ENCODE results near the gene MORN5. TPM values are rescaled to one million over a fixed set of nuclear protein-coding genes. Genes with fewer than 3 reads are reported as not detected.
A peak's percentile ranks its signal among the peaks of the same experiment; 100 is the strongest.

Gene MORN5
- total and polyA plus RNA-seq, 9 of the 15 experiments (the other 6 are each of a cell fraction or from before 2014, with no cell fraction given) = not detected

- BruUV-seq (replicated peaks) = no TSS peak
- no peaks in the 10 kb centered on the region for H3K27me3 ChIP-seq (ENCODE audit: control insufficient read depth in 2 of 2, insufficient read depth in 2 of 2, low read length in 2 of 2)
- H4K20me1 ChIP-seq (replicated peaks; ENCODE audit: control insufficient read depth, insufficient read depth, low read length) = no peaks in the 10 kb centered on the region
- DNase-seq (ENCODE audit: extremely low read depth in 1 of 4, low spot score in 3 of 4) (no peak), ATAC-seq (no peak), FAIRE-seq (no peak)
- intact Hi-C loops (cut with micrococcal nuclease) = no loop called here
- H3K4me2 ChIP-seq (ENCODE audit: insufficient read depth, low read length) = no peak overlapping the region
- WGBS (ENCODE audit: insufficient coverage, low coverage, missing lambda C conversion rate) = 56% methylated on average over 6 of the region's 6 CpGs
- no peak overlapping the region for H3K4me3 ChIP-seq
- no peak overlapping the region for H2AFZ ChIP-seq (ENCODE audit: low read depth, low read length)
- H3K27ac ChIP-seq (ENCODE audit: extremely low read depth, low read depth, low read length) = no peak overlapping the region
- in situ Hi-C loops (cut with MboI) = no loop called here
- H3K9me1 ChIP-seq (ENCODE audit: control insufficient read depth, insufficient read depth, low read length) = no peaks in the 10 kb centered on the region
- peaks cover 0 to 6% of the 10 kb centered on the region in 2 experiments; a peak in 3 of 5 replicates for H3K4me1 ChIP-seq (replicated peaks in 1 of 2; ENCODE audit: control insufficient read depth in 2 of 2, insufficient read depth in 2 of 2, low read length in 2 of 2)
- no peaks in the 10 kb centered on the region for H3K36me3 ChIP-seq (ENCODE audit: control insufficient read depth, insufficient read depth, low read length)
- ChIA-PET POLR2A (interaction anchor here (0.9 kb wide), 1 partner anchor 11 kb away, joined by 4 read pairs; no protein-coding TSS in a partner anchor), CTCF (ENCODE audit: low intra/inter-chr PET ratio) (no interaction called here)
- 0 out of 4 replicates have a peak overlapping the region, but pooled peaks of 1 of the 2 experiments have one; percentile 37 for H3K9ac ChIP-seq (ENCODE audit: insufficient read depth in 1 of 2, low read depth in 2 of 2, low read length in 2 of 2)
- H3K9me3 ChIP-seq (replicated peaks; ENCODE audit: control insufficient read depth, insufficient read depth, low read depth, low read length) = no peaks in the 10 kb centered on the region
- no peaks in the 10 kb centered on the region for H3K79me2 ChIP-seq (ENCODE audit: control insufficient read depth, insufficient read depth, low read length)
- no peak for TF ChIP-seq RBM22 (IDR thresholded peaks at IDR 0.05; ENCODE audit: low read depth, low read length, poor library complexity, severe bottlenecking)
- TF ChIP-seq MAFG (tag; conservative IDR thresholded peaks at IDR 0.05) = no peak
- no peak for TF ChIP-seq GABPA (tag; conservative IDR thresholded peaks at IDR 0.05; ENCODE audit: low read depth)
- TF ChIP-seq ZNF175 (CRISPR knock-in tag; IDR thresholded peaks at IDR 0.05; ENCODE audit: low read depth) = no peak
- TF ChIP-seq ETS1 (conservative IDR thresholded peaks at IDR 0.05; ENCODE audit: control insufficient read depth, low read depth, low read length) = no peak
- TF ChIP-seq GTF2F1 (IDR thresholded peaks at IDR 0.05; ENCODE audit: low read depth, low read length) = no peak
- no peak for TF ChIP-seq RNF2 (IDR thresholded peaks at IDR 0.05)
- TF ChIP-seq ZNF24 (IDR thresholded peaks at IDR 0.05) = no peak
- TF ChIP-seq ZNF407 (IDR thresholded peaks at IDR 0.05; ENCODE audit: low read depth) = no peak
- no peak for TF ChIP-seq ARID2 (IDR thresholded peaks at IDR 0.05)
- no peak for TF ChIP-seq CHAMP1 (IDR thresholded peaks at IDR 0.05)
- TF ChIP-seq ZNF212 (CRISPR knock-in tag; IDR thresholded peaks at IDR 0.05) = no peak
Observed at GRCh38 chr9:122188369-122188768, 28.7 kb downstream of the MORN5 start.

All from K562 (cell line).